HG03575 (cell line): ENCODE data around the gene LRP1.

ENCODE experiments used
- ATAC-seq: cut with Tn5 transposase; IDR thresholded peaks from one replicate; pipeline ENCODE4 v1.9.1; 2021; ENCODE audit not compliant: unreplicated experiment, insufficient number of reproducible peaks, low FRiP score; ENCODE audit errors: extremely low read depth

The LRP1 gene

DNA sequence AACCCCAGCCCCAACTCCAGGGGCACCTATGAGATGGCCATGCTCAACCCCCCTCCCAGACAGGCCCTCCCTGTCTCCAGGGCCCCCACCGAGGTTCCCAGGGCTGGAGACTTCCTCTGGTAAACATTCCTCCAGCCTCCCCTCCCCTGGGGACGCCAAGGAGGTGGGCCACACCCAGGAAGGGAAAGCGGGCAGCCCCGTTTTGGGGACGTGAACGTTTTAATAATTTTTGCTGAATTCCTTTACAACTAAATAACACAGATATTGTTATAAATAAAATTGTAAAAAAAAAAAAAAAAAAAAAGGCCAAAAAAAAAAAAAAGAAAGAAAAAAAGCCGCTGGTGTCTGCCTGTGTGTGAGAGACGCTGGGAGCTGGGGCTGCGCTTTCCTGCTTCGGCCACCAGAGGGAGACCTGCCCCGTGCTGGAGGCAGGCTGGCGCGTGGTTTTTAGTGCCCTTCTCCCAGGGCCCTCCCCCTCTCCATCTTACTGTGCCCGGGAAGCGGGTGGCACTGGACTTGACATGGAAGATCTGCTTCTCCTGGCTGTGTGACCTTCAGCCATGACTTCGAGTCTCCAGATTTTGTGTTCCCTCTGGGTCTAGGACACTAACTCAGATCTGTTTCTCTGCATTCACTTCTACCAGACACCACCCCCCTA lies 84.9 kb downstream of the LRP1 start:
- ATAC-seq: no peak

- no peak for ATAC-seq
Measured at GRCh38 chr12:57213763-57214397, 85.6 kb downstream of the LRP1 start.

- no peak for ATAC-seq
Measured at GRCh38 chr12:57214398-57214781, 86.1 kb downstream of the LRP1 start.

DNA sequence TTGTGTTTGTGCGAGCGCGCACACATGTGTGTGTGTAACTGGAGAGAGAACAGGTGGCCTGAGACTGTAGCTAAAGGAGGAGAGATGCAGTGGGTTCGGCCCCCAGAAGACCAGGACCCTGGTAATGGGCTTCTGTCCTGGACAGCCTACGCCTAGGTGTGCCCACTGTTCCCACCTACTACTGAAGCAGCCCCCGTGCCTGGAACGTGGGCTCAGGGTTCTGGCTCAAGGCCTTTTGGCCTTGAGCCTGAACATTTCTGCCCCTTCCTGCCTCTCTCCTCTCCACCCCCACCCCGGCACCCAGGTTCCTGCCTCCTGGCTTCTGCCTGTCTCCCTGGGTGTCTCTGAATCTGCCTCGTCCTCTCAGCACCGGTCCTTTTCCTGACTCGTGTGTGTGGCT lies 86.8 kb downstream of the LRP1 start:
- ATAC-seq: no peak

- ATAC-seq: no peak
Measured at GRCh38 chr12:57215668-57216013, 87.4 kb downstream of the LRP1 start.

- ATAC-seq: no peak
Measured at GRCh38 chr12:57216014-57216911, 88.0 kb downstream of the LRP1 start, which contains the start of gene NXPH4. Gene NXPH4, plus strand, starts transcription at chr12:57216794. Its CDS starts 176 bp downstream, at chr12:57216970.

DNA sequence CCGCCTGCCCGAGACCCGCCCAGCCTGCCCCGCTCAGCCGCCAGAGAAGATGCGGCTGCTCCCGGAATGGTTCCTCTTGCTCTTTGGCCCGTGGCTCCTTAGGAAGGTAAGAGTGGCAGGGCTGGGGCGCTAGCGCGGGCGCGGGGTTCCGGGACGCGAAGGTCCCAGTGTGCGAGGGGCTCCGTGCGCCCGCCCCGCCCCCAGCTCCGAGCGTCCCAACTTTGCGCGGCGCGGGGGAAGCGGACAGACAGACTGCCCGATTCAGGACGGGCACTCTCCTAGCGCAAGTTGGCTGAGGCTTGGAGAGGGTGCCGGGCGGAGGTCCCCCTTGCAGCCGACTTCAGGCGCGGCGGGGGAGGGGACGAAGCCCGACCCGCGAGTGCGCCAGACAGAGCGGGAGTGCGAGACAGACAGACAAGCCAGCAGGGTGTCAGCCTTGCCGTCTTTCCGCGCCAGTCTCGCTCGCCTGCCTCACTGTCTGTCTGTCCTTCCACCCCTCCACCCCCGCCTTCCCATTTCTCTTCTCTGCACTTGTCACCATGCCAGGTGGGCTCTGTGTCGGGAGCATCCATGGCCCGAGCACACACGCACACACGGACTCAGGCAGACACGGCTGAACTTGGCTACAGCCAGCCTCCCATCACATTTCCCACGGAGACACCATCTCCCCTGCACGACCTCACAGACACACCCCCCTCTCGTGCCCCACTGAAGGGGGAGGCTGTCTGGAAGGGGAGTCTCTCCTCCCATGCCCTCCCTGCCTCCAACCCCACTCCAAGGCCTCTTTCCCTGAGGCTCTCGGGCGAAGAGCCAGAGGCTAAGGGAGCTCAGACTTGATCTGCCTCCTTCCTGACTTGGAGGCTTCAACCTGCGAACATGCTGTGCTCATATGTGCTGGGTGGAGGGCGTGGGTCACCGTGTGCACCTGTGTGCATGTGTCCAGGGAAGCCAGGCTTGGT lies 88.9 kb downstream of the LRP1 start:
- no peak for ATAC-seq

DNA sequence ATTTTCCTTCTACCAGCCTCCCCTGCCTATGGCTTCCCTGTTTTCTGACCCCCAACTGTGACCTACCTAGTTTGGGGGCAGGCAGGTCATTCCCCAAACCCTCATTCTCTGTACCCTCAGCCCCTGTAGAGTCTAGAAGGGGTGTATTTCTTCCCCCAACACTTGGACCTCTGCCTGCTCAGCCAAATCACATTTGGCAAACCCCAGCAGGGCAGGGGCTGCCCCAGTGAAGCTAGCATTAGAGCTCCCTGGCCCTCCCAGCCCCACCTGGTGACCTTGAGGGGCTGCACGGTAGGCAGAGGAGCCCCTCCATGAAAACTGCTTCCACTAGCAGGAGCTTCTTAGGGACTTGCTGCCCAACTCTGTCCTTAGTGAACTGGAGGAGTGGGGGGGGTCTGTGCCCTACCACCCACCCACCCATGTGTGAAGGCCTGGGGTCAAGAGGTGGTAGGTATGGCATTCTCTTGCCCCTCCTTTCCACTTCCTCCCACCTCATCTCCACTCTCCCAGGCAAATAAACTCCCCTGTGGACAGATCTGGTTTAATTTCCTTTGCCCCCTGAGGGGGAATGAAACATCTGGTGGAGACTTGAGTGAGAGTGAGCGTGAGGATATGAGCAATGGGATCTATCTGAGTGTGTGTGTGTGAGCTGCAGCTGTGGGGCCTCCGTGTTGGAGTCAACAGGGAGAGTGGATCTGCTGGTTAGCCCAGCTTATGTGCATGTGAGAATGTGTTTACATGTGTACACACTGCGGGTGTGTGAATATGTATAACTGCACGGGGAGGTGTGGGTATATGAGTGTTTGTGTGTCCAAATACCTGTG lies 90.0 kb downstream of the LRP1 start:
- no peak for ATAC-seq

- no peak for ATAC-seq
Measured at GRCh38 chr12:57219205-57219992, 91.1 kb downstream of the LRP1 start.

DNA sequence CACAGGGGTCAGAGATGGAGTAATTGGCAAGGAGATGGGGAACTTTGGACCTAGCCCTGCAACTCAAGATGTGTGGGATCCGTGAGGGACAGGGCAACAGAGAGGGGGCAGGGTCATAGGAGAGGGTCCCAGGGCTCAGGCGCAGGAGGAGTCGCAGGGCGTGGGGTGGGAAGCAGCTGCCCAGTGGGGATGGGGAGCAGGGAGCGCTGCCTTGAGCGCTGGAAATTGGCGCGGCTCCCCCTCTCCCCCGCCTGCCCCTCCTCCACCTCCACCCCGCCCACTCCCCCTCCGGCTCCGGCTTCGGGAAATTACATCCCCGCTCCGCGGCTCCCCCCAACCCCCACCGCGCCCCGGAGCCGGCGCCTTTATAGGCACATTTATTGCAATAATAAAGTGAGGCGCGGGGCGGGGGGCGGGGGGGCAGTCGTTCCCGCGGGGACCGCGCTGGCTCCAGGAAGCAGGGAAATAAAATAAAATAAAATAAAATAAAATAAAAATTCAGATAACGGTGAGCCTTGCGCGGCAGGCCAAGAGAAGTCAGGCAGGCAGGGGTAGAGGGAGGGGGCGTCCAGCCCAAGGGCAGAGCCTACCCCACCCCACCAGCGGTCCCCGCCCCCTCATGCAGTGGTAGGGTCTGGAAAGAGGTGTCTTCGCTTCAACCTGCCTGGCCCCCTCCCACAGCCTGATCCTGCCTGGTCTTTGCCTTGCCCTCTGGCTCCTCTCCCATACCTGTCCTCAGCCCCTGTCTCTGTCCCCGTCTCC lies 91.9 kb downstream of the LRP1 start:
- no peak for ATAC-seq

DNA sequence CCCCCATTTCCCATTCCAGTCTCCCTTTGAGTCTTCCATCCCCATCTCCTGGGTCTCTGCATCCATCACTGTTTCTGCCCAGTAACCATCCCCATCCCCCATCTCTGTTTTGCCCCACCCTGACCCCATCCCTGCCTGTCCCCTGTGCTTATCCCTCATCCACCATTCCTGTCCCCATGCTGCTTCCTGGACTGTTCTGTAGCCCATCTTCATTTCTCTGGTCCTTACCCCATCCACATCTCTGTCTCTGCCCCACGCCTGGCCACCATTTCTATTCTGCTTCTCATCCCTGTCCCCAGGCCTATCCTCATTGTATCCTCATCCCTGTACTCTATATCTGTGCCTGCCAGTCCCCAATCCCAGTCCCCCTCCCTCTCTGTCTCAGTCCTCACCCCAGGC lies 92.5 kb downstream of the LRP1 start:
- no peak for ATAC-seq

- ATAC-seq: no peak
Measured at GRCh38 chr12:57221169-57221917, 93.1 kb downstream of the LRP1 start.

DNA sequence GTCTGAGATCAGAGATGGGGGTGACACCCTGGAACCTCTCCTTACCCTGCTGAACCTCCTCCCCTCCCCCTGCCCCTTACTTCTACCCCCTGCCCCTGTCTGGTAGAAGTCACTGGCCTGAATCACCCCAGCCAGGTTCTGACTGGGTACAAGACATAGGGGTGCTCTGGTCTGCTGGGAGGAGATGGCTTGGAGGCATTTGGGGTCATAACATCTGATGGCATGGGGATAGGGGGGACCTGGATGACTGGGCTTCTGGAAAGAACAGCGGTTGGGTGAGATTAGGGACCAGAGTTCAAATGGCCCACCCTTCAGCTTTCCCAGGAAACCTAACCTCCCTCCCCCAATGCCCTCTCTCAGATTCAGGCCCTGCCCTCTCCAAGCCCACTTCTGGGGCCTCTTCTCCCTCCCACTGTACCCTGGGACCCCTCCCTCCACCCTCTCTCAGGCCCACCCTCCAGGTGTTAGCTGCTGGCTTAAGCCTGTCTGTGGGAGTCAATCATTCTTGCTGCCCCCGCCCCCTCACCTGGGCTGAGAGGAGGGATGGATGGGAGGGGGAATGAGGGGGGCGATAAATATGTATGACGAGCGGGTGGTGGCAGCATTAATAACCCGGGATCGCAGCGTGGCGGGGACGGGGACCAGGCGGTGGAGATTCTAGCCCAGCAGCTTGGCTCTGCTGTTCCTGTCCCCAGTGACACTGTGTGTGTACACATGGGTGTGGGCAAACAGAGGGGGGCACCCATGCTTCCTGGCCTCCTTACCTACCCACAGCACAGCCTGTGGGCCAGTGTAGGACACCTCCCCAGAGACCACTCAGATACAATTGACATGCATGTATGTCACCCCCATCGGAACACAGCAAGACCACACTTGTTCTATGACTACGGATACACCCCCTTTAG lies 94.3 kb downstream of the LRP1 start:
- no peak for ATAC-seq

DNA sequence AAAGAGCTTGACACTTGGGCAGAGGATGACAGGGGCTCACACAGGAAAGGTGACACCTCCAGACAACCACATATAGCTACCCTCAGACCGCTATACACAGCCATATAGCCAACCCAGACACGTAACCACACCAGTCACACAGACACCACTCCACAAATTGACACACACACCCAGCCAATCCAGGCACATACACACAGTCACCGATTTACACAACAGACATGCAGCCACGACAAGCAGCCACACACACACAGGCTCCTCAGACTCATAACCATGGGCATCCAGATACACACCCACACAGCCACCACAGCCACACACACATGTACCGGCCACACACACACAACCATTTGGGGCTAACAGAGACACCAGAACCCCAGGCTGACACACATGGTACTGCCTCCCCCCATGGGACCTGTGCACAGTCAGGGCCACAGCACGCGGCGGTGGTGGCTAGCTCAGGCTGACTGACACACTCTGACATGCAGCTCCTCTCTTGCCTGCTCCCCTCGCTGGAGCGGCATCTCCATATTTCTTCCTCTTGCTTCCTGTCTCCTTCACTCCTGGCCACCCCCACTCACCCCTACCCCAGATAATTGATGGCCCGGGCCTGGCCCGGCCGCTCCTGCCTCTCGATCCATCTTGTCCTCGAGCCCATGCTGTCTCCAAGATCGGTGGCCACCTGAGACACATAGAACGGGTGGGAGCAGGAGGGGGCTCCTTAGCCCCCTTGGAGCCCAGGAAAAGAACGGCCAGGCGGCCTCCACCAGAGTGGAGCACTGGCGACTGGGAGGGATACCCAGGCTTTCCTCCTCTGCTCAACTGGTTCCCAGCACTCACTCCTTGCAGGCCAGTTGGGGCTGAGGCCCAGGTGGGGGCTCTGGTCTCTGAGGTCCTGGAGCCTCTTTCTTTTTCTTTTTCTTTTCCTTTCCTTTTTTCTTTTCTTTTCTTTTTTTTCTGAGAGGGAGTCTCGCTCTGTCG lies 95.2 kb downstream of the LRP1 start:
- no peak for ATAC-seq
